GM18858 (cell line): ENCODE results near the gene ZNF586.
"Not testable (repeated sequence)": the region's sequence is repeated elsewhere in the genome, so short reads cannot be mapped to it uniquely, and the experiment has no call there.

ENCODE experiments used
- ATAC-seq: cut with Tn5 transposase; IDR thresholded peaks from one replicate; pipeline ENCODE4 v1.9.1; 2021; ENCODE audit not compliant: unreplicated experiment

ZNF586 gene

GRCh38 chr19:57821501-57821900 is 52.0 kb downstream of the ZNF586 start:
- ATAC-seq: not testable (repeated sequence)

DNA sequence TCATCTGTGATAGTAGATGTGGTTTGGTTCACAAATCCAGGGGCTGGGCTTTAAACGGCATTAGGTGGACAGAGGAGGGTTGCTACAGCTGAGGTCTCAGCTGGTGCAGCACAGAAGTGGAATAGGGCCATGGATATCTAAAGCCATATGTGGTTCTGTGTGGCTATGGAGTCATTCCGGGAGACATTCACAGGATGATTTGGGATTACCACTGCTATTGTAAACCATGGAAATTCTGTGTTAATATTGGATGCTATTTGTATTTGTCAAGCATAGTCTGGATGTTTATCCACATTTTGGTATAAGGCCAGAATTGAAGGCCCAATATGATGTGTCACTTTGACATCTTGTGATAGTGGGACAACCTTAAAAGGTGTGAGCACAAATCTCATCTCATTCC is 53.7 kb downstream of the ZNF586 start:
- not testable (repeated sequence) for ATAC-seq

DNA sequence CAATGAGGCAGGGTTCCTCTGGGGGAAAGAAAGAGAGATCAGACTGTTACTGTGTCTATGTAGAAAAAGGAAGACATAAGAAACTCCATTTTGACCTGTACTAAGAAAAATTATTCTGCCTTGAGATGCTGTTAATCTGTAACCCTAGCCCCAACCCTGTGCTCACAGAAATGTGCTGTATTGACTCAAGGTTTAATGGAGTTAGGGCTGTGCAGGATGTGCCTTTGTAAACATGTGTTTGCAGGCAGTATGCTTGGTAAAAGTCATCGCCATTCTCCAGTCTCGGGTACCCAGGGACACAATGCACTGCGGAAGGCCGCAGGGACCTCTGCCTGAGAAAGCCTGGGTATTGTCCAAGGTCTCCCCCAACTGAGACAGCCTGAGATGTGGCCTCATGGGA is 54.1 kb downstream of the ZNF586 start:
- not testable (repeated sequence) for ATAC-seq

GRCh38 chr19:57825511-57825910 is 56.0 kb downstream of the ZNF586 start:
- no peak for ATAC-seq

DNA sequence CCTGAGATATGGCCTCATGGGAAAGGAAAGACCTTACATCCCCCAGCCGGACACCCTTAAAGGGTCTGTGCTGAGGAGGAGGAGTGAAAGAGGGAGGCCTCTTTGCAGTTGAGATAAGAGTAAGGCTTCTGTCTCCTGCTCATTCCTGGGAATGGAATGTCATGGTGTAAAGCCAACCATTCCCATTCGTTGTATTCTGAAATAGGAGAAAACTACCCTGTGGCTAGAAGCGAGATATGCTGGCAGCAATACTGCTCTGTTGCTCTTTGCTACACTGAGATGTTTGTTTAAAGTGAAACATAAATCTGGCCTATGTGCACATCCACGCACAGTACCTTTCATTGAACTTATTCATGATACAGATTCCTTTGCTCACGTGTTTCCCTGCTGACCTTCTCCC is 59.8 kb downstream of the ZNF586 start:
- ATAC-seq: no peak

- no peak for ATAC-seq
These were observed 60.7 kb downstream of the ZNF586 start, which contains the start of gene ZNF587B for GRCh38 chr19:57830071-57830602. Gene ZNF587B (plus strand): TSS chr19:57830299. CDS start chr19:57830529, 230 bp downstream.
